HG03135 (cell line): ENCODE data around the gene PAPLN.

Source experiments
- ATAC-seq: cut with Tn5 transposase; IDR thresholded peaks from one replicate; pipeline ENCODE4 v1.9.1; 2021; ENCODE audit warnings: mild to moderate bottlenecking, moderate library complexity; ENCODE audit not compliant: unreplicated experiment

Gene PAPLN

DNA sequence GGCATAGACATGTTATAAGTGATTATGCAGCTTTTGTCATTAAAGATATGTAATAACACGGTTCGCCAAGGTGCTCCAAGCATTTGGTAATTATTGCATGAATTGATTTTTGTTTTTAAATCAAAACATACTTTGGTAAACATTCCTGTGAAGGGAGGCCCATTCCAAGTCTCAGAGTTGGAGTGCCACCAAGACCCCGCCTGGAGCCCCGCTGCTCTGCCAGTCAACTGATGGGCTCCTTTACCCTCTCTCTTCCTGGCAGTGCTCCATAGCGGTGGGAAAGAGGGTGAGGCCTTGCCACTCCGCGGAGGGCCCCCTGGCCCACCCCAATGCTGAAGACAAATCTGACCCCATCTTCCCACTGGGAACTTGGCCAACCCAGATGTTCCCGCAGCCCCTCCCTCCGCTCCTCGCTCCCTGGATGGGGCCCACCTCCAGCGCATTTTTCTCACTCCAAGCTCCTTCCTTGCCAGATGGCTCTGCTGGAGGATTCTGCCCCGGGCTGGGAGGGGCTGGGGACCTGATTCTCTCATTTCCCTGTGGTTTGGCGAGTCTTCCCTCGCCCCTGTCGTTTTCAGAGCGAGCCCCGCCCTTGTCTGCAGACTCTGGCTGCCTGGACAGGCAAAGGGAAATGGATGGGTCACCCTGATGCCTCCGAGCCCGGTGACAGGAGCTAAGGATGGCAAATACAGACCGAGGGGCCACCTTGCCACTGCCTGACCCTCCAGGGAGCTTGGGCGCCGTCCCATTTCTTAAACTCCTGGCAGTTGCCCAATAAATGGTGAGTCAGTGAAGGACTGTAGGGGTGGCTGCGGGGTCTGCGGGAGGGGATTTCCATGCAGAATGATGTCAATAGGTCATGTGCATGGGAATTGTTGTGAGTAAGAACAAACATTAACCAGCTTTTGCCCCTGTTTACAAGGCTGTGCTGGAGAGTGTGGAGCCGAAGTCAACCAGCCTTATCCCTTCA lies 9.2 kb upstream of the PAPLN start:
- no peak for ATAC-seq

GRCh38 chr14:73230051-73230450 lies 7.3 kb upstream of the PAPLN start:
- no peak for ATAC-seq

GRCh38 chr14:73231981-73232851 lies 5.1 kb upstream of the PAPLN start:
- no peak for ATAC-seq

DNA sequence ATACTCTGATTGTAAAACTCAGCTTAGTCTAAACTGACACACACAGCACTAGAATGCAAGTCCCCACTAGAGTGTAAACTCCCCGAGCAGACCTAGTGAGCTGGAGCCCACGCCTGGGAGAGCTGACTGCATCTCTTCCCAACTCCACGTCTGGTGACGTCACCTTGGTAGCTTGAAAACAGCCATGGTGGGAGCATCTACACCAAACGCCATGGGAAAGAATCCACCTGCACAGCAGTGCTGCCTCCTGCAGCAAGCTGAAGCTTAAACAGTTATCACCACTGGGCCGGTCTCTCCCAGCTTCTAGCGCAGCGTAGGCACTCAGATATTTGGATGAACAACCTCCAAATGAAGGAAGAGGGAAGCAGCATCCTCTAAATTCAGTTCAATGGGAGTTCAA lies 4.3 kb upstream of the PAPLN start:
- no peak for ATAC-seq

GRCh38 chr14:73233564-73233963 lies 3.7 kb upstream of the PAPLN start:
- no peak for ATAC-seq

- no peak for ATAC-seq
These were observed 3.3 kb upstream of the PAPLN start for GRCh38 chr14:73234029-73234428.

- no peak for ATAC-seq
These were observed 2.5 kb upstream of the PAPLN start for GRCh38 chr14:73234586-73235394.

DNA sequence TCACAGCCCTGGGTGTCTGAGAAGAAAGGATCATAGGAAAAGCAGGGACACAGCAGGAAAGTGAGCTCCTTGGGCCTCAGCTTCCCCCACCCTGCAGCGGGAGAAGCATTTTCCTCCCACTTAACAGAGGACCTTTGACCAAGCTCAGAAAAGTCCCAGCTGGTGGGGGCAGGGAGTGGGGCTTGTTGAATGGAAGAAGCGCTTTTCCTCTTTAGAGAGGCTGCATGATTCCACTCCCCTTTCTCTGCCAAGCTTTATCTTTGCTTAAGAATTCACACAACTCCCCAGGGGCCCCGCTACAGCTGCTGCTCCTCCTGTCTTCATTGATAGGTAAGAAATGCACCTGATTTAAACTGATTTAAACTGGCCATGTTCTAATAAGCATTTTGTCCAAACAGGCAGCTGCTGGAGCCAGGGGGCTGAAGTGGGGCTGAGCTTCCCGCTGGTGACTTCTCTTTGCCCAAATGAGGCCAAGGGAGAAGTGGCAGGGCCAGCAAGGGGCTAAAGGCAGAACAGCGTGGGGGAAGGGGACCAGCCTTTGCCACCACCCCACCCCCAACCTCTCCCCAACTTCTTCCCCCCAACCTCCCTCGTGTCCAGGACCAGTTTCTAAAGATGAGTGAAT lies 1.7 kb upstream of the PAPLN start:
- ATAC-seq, result no peak

GRCh38 chr14:73236157-73236556 lies 1.1 kb upstream of the PAPLN start:
- ATAC-seq, result no peak

- ATAC-seq, result no peak
These were observed 521 bp upstream of the PAPLN start for GRCh38 chr14:73236752-73237218.

DNA sequence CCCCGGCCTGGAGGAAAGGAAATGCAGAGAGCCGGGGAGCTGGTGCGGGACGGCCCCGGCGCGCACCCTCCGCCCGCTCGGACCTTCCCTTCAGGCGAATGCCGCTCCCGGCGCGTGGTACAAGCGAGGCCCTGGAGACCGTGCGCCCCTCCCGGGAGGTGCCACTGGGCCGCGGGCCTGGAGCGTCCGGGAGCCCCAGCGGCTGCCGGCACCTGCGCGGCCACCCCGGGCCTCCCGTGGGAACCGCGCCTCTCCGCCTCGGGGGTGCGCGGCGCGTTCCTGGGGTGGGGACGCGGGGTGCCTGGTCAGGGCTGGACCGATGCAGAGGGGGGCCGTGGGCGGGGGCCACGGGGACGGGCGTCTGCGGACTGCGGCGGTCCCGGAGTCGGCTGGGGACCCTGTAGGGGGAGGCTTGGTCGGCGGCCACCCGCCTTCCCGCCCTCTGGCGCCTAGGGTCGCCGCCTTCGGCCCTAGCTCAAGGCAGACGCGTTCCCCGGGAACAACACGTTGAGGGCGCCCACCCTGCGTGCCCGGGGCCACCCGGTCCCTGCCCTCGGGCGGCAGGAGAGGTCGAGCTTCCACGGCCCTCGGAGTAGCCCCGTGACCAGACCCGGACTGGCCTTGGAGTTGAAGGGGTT lies 599 bp downstream of the PAPLN start:
- no peak for ATAC-seq

DNA sequence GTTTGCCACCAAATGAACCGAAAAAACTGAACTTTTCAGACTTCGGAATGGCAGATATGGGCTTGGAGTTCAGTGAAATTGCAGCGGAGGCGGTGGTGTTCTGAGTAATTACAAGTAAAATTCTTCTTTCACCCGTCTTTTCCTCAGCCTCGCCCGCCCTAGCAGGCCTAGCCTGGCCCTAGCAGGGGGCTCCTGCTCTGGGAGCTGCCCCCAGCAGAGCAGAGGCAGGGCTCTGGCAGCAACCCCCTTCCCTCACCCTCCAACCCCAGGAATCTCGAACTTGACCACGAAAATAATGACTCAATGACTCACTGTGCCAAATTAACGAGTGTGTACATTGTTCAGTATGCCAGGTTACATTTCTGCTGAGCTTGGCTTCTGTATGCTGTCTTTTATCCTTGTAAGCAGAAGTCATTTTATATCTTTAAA lies 1.1 kb downstream of the PAPLN start:
- no peak for ATAC-seq

GRCh38 chr14:73238941-73239340 lies 1.6 kb downstream of the PAPLN start:
- no peak for ATAC-seq

DNA sequence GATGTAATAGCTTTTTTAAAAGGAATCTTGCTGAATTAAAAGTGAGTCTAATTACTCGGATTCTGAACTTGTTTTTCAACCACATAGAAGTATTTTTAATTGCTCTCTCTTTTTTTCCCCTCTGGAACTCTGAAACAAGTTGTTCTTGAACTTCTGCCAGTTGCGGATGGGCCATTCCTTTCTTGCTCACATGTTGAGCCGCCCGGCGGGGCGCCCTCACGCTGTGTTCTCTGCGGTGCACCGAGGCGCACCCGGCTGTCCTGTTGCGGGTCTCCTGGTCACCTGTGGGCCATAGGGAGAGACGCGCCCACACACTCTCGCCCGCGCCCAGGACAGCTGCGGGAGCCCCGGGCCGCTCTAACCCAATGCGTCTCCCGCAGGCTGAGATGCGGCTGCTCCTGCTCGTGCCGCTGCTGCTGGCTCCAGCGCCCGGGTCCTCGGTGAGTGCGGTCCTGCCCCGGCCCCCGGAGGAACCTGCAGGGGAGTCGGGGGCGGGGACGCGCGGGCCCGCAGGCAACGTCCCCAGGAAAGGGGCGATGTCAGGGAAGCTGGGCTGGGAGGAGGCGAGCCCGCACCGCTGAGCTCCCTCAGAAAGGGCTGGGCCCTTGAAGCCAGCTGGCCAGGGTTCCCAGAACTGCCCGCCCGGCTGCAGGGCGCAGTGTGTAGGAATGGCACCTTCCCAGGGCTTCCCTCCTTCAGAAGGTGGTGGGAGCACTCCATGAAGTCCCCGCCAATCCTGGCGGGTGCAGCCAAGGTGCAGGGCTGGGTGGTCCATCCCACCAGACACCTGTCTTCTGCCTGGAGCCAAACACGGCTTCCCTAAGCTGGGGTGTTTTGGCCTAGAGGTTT lies 2.3 kb downstream of the PAPLN start:
- no peak for ATAC-seq

GRCh38 chr14:73240816-73241480 lies 3.6 kb downstream of the PAPLN start:
- no peak for ATAC-seq

- no peak for ATAC-seq
These were observed 4.3 kb downstream of the PAPLN start for GRCh38 chr14:73241481-73242165.

- ATAC-seq, result no peak
These were observed 5.1 kb downstream of the PAPLN start for GRCh38 chr14:73242357-73242901.

- no peak for ATAC-seq
These were observed 6.0 kb downstream of the PAPLN start for GRCh38 chr14:73243341-73243740.
